GM19023 (cell line): ENCODE results near the gene ACTR2.
A peak's percentile ranks its signal among the peaks of the same experiment; 100 is the strongest.
"Not testable (repeated sequence)": the region's sequence is repeated elsewhere in the genome, so short reads cannot be mapped to it uniquely, and the experiment has no call there.

Source experiments
- ATAC-seq: cut with Tn5 transposase; IDR thresholded peaks from one replicate; pipeline ENCODE4 v1.9.1; 2021; ENCODE audit warnings: mild to moderate bottlenecking, moderate library complexity; ENCODE audit not compliant: unreplicated experiment

The ACTR2 gene

DNA sequence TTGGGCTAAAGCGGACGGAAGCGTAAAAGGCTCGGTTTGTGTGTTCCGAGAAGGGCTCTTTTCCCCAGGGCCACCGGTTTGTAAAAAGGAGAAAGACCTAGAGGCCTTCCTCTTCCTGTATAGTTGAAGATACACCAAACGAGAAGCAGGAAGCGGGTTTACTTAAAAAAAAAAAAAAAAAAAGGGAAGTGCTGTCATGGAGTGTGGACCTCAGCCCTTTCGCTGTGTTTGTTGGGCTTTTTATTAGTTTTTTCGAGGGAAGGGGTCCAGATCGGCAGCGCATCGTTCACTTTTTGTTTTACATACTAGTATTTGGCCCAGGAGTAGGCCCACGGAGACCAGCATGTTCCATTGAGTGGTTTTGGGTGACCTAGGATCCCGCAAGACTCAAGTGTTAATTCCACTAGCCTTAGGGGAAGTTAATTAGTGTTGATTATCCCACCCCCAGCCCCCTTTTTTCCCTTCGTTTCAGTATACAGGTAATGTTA, 676 bp downstream of the ACTR2 start:
- ATAC-seq: peak; percentile 44

DNA sequence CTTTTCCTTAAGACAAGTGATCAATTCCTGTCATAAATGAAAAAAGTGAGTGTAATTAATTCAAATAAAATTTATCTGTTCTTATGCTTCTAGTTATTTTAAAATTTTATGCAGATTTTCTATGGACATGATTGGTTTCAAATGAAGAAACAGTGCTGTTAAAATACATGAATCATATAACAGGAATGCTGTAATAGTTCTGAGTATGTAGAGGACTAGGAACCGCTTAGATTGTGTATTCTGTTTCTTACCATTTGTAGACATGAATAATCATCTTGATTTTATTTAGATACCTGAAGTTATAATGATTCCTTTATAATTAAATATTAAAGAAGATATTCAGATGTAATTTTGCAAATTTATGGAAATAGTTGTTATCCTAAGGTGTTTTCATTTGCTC, 3.5 kb downstream of the ACTR2 start:
- ATAC-seq: no peak

DNA sequence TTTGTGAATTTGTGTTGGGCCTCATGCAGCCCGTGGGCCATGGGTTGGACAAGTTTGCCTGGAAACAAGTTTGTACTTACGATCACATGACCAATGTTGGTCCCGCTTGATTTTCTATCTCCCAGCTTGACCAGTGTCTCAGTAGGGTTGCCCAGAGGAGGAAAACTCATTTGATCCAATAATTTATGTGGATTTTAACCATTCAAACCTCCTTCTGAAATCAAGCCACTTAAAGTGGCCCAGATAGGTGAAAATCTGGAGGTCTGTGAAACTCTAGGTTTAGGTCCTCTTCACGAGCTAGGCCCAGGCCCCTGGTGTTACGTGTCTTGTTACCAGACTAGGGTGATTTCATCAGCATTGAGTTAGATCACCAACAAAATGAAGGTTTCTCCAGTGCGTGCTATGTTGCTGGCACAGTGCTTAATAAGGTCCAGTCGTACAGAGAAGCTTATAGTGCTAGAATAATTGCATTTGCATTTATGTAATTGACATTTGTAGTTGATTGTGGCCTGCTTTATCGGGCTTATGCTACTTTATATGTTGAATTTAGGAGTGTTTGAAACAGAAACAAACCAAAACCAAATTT, 4.4 kb downstream of the ACTR2 start:
- no peak for ATAC-seq

DNA sequence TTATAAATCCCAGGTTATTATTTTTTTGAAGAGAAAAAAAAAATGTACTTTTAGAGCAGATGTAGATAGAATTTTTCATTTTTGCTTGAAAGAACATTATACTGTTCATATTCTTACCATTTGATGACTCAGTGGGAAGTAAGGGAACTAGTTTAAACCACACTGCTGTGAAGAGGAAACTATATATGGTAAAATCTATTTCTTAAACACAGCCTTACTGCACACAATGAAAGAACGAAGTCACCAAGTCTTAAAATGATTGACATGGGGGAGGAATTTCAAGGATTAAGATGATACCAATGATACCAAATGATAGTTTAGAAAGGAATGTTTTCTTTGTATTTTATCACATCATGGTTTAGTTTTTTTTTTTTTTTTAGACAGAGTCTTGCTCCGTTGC, 5.0 kb downstream of the ACTR2 start:
- ATAC-seq: no peak

DNA sequence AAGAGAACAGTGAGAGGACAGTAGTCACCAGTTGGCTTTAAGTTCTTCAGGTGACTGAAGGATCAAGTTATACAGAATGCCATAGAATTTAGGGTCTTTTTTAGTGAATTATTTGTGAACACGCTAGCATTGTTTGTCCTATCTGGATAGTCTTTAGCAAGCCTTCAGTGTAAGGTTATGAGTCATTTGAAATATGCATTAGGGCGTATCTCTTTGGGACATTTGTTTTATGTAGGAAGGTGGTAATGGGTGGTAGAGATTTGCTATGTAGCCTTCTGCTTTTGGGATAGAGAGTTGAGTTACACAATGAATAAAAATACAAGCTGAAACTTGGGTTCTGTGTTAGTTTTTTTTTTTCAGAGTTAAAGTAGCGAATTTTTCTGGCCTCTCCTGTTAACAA, 13.0 kb downstream of the ACTR2 start:
- no peak for ATAC-seq

DNA sequence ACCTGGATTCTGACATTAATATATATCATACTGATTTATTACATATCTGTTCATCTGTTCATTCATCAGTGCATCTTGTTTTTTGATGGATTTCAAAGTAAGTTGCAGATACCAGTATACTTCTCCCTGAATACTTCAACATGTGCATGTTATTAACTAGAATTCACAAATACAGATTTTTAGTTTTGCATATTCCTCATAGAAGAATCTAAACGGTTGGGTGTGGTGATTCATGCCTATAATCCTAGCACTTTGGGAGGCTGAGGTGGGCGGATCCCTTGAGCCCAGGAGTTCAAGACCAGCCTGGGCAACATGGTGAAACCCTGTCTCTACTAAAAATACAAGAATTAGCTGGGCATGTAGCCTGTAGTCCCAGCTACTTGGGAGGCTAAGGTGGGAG, 16.8 kb downstream of the ACTR2 start:
- not testable (repeated sequence) for ATAC-seq

DNA sequence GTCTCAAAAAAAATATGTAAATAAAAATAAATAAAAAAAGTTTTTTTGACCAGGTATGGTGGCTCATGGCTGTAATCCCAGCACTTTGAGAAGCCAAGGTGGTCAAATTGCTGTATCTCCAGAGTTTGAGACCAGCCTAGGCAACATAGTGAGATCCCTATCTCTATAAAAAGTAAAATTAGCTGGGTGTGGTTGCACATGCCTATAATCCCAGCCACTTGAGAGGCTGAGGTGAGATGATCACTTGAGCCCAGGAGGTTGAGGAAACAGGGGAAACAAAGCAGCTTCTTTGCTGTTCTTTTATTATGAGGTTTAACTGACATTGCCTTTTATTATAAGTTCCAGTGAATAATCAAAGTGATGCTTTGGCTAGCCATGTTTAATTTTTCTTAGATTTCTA, 25.0 kb downstream of the ACTR2 start:
- ATAC-seq: no peak

DNA sequence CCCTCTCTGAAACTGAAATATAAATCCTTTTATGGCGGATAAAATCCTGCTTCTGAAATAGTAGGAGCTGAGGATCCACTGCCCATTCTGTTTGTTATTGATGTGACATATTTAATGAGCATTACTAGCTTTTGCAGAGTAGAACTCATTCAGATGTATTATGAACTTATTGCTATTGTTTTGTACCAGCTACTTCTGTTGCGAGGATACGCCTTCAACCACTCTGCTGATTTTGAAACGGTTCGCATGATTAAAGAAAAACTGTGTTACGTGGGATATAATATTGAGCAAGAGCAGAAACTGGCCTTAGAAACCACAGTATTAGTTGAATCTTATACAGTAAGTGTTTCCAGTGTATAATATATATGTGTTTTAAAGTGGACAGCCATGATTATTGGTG, 27.7 kb downstream of the ACTR2 start:
- no peak for ATAC-seq

DNA sequence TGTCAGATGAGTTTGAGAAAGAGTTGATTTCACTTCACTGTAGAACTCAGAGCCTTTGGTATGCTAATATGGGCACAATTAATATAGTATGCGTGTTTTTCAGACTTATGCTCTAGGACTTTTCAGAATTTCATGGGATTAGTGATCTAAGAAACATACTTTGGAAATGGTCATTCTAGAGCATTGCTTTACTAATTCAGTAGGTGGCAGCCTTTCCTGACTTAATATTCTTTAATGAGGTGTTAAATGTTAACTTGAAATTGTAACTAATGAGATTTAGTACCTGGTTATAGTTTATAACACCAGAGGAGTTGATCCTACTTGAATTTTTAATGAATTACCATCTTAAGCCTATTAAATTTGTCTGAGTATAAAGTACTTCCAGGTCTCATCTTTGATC, 28.4 kb downstream of the ACTR2 start:
- no peak for ATAC-seq

DNA sequence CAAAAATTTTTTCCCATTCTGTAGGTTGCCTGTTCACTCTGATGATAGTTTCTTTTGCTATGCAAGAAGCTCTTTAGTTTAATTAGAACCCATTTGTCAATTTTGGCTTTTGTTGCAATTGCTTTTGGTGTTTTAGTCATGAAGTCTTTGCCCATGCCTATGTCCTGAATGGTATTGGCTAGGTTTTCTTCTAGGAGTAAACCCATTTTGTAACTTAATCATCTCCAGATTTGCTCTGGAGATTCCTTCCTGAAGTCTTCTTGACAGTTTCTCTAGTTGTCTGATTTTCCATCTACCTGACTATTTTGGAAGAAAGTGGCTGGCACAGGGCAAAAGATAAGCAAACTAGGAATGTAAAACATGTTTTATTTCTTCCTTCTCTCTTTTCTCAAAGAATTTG, 30.2 kb downstream of the ACTR2 start:
- not testable (repeated sequence) for ATAC-seq

DNA sequence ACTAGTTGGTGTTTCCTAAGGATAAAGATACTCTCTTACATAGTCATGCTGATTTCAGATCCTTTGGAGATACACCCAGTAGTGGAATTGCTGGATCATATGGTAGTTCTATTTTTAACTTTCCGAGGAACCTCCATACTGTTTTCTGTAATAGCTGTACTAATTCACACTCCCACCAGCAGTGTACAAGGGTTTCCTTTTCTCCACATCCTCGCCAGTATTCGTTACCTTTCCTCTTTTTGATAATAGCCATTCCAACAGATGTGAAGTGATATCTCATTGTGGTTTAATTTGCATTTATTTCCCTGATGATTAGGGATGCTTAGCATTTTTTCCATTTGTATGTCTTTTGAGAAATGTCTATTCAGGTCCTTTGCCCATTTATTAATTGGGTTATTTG, 34.0 kb downstream of the ACTR2 start:
- no peak for ATAC-seq

DNA sequence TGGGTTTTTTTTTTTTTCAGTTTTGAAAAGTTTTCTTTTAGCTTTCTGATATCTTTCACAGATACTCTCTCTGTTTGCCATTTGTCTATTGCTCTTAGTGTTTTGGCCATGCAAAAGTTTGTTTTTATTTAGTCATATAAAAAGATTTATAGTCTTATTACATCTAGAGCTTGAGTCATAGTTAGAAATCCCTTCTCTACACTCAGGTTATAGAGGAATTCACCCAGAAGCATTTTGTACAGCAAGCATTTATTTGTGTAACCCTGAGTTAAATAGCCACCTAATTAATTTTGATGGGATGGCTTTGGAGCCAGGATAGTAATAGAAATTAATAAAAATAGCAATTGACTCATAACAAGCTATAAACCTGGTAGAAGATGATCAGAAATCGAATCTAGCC, 35.6 kb downstream of the ACTR2 start:
- ATAC-seq: no peak

DNA sequence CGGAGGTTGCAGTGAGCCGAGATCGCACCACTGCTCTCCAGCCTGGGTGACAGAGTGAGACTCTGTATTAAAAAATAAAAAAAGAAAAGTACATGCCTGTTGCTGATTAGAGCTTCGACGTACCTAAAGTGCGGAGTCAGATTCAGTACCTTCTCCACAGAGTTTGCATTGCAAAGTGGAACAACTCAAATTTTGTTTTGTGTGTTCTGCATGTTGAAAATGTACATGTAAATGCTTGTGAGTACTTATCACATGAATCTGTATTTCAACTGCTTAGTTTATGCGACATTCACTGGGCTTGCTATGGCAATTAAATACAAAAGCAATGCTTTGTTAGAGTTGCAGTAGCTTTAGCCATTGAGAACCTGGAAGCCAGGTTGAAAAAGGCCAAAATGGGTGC, 36.4 kb downstream of the ACTR2 start:
- no peak for ATAC-seq

DNA sequence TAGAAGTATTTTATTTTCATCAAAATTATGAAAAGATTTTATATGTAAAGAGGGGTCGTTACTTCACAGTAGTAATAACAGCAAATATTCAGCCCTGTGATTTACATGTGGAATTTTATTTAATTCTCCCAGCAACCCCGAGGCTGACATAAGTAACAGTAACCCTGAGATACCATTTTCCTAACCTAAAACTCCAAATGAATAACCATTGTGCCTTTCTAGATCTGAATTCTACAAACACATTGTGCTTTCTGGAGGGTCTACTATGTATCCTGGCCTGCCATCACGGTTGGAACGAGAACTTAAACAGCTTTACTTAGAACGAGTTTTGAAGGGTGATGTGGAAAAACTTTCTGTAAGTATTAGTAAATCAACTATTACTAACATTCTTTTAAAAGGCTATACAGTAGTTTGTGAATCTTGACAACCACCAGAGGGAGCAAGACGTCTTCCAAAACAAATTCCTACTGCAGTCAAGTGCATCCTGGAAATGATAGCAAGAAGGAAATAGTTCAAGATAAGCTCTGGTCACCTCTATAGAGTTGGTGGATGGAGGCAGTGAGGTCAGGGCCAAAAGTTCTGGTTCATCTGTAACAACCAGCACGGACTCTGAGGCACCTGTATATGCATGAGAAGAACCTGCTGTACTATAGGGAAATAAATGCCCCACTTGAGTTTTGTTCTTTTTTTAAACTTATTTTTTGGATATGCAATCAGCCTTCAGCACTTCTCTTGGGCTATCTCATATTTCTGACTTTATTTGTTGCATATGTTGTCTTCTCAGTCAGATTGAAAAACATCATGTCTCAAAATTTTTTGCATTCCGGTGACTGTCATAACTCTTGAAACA, 37.4 kb downstream of the ACTR2 start:
- no peak for ATAC-seq

DNA sequence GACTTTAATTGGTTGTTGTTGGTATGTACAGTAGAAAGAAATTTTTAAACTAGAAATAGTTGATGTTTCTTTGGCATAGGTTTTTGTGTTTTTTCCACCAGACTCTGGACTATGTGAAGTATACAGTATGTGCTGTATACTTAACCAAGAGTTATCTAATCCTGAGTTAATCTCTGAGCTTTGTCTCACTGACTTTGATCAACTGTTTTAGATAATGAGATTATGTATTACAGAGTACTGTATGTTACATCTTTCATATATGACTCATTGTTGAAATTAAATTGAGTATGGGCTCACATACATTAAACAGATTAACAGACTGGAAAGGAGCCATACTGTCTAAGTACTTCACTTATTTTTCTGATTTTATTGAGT, 38.0 kb downstream of the ACTR2 start:
- ATAC-seq: no peak

DNA sequence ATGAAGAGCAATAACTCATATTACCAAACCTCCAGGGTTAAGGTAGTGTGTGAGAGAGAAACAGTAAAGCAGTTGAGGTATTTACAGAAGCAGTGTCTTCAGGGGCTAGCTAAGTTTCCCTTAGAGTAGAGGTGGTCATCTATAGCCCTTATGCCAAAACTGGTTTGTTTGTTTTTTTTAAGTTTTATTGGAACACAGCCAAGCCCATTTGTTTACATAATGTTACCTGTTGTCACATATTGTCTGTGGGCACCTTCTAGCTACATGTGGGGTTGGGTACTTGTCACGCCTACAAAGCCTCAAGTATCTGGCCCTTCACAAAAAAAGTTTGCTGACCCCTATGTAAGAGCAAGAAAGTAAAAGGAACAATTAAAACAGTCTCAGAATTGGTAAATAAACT, 39.4 kb downstream of the ACTR2 start:
- no peak for ATAC-seq

DNA sequence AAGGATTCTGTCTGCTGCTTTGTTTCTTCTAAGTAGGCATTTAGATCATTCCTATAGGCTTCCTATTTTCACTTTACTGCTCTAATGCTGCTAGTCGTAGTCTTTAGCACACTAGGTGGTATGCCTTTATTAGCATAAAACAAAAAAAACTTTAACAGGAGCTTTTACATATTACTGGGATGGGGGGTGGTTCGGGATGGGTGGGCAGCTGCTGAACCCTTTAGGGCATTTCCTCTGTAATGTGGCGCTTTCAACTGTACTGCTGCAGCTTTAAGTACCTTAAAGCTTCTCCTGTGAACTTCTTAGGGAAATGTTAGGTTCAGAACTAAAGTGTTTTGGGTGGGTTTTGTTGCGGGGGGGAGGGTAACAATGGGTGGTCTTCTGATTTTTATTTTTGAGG, 41.3 kb downstream of the ACTR2 start:
- no peak for ATAC-seq

DNA sequence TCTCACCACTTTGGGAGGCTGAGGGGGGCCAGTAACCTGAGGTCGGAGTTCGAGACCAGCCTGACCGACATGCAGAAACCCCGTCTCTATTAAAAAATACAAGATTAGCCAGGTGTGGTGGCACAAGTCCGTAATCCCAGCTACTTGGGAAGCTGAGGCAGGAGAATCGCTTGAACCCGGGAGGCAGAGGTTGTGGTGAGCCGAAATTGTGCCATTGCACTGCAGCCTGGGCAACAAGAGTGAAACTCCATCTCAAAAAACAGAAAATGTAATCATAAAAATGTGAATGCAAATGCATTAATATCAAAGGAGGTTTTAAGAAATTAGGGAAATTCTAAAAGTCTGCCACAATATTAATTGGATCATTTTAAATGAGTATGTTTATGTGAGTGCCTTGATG, 45.7 kb downstream of the ACTR2 start:
- no peak for ATAC-seq

DNA sequence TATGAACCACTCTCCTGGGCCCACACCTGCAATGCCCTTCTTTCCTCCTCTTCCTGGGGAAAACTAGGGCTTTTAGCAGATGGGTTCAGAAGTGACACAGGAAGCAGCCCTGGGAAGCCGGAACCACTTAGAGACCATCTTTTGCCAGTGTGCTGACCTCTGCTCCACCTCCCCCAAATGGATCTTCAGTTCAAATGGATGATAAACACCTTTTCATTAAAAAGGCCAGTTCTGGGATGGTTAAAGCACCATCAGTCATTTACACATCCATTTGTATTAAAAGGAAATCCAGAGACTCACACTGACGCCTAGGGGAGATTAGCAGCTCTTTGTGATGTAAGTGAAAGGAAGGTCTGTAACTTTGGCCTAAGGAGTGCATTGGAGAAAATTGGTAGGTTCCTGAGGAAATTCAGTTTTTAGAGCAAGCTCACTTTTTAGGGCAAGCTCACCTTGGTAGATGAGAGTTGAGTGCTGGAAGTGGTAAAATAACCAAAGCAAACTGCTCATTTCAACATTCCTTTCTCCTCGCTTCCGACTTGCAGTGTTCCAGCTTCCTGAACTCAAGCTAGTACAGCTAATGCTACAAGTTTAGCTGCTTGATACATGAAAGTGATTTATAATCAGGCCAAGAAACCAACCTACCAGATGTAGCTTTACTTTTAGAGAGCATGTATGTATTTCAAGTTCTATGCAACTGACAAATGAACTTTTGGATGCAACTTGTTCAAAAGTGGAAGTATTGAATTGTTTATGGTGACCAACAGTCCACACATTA, 47.7 kb downstream of the ACTR2 start:
- ATAC-seq: no peak

DNA sequence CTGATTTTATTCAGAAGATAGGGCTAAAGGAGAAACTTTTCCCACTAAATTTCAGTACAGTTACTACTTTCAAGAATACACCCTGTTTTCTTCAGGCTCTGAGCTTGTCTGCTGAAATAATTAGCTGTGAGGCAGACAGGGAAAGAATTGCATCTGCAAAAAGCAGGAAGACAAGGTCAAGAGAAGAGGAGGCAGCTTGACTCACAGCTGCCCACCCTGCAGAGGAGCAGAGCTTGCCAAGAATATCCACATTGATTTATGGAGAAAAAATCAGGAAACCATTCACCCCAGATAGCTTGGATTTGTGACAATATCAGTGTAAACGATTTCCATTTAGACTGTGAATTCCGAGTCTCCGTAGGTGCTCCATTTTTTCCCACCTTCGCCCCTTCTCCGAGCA, 49.0 kb downstream of the ACTR2 start:
- no peak for ATAC-seq

DNA sequence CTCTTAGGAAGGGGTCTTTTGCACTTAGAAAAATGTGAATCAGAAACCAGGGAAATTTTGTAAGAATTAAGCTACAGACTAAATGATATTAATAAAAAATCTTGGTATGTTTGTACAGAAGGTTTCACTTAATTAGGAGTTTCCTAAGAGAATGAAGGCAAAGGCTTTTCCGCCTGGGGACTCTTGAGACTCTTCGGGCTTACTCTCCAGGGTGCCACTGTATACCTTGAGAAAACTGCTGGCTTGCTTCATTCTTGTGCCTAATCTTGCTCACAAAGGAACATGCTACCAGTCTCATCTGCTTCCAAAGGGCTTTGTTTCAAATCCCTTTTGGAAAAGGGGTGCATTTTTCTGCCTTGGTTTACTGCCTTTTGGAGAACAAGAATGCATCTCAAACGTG, 49.5 kb downstream of the ACTR2 start:
- ATAC-seq: no peak
